ENCODE measurements around the gene APOLD1.
"Not testable (repeated sequence)": the region's sequence is repeated elsewhere in the genome, so short reads cannot be mapped to it uniquely, and the experiment has no call there.

The APOLD1 gene

DNA sequence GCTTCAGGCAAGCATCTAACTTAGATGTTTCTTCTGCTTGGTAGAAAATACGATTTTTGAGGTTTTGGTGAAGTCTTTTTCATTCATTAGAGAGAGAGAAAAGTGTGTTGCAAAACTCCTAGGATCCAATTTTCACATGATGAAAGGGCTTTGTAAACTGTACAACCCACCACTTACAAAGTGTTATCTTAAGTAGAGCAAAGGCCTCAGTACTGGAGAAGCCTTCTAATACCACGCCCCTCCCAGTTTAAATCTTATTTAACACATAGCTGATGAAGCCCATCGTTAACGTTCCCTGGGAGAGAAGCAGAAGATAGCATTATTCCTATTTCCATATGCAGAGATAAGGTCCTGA, 869 bp downstream of the APOLD1 start:
- no peak for DNase-seq (ENCODE audit: low read depth in 1 of 2, low spot score in 1 of 2)

DNA sequence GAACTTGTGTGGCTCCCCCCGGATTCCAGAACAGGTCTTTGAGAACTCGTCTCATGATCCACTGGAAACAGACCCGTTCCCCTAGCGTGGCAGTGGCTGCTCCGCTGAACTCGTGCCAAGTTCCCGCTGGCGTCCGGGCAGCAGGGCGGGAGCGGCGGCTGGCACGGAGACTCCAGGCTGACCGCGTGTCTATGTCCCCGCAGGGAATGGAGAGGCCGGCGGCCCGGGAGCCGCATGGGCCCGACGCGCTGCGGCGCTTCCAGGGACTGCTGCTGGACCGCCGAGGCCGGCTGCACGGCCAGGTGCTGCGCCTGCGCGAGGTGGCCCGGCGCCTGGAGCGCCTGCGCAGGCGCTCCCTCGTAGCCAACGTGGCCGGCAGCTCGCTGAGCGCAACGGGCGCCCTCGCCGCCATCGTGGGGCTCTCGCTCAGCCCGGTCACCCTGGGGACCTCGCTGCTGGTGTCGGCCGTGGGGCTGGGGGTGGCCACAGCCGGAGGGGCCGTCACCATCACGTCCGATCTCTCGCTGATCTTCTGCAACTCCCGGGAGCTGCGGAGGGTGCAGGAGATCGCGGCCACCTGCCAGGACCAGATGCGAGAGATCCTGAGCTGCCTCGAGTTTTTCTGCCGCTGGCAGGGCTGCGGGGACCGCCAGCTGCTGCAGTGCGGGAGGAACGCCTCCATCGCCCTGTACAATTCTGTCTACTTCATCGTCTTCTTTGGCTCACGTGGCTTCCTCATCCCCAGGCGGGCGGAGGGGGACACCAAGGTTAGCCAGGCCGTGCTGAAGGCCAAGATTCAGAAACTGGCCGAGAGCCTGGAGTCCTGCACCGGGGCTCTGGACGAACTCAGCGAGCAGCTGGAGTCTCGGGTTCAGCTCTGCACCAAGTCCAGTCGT, 1.5 kb downstream of the APOLD1 start:
- peak; percentile 41 to 70 for DNase-seq (ENCODE audit: low read depth in 1 of 2, low spot score in 1 of 2)

DNA sequence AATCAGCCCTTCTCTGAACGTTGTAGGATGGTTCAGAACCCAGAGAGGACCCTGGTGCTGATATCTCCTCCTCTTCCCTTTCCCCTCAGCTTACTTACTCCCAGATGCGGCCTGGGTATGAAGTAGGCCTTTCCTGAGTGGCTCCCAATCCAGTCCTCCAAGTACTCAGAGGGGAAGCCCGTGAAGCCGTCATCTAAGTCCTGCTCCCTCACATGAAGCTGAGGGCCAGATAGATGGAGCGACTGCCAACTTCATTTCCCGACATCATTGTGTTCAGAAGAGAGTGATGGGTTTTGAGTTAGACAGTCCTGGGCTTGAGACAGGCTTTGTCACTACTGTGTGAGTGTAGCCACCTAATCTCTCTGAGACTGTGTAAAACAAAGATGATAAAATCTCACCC, 2.7 kb downstream of the APOLD1 start:
- no peak for DNase-seq (ENCODE audit: low read depth in 1 of 2, low spot score in 1 of 2)

DNA sequence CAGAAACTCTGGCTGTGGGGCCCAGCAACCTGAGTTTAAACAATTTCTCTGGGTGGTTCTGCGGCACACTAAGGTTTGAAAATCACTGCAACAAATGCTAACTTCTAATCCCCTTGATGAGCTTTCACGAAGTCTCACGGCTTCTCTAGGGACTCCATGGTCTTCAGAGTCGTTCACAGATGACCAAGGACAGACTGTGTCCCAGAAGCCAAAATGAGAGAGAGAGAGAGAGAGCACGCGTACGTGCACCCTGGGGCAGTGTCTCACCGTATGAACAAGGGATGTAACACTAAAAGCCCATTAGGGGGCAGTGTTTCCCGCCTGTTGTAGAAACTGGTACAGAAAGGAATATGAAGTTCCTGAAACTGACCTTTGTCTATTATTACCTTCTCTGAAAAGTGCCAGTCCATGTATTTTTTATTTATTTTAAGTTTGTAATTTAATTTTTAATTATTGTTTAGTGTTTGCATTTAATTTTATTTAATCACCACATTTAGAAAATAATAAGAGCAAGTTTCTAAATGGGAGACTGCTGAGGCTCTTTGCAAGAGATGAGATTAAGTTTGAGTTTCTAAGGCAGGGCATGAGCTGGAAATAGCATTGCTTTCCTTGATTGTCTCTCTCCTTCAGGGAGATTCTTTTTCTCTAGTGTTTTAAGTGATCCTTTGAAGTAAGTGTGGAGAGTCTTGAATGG, 3.4 kb downstream of the APOLD1 start:
- DNase-seq (ENCODE audit: low read depth in 1 of 2, low spot score in 1 of 2), result peak in 1 of 2 donors; percentile 30

DNA sequence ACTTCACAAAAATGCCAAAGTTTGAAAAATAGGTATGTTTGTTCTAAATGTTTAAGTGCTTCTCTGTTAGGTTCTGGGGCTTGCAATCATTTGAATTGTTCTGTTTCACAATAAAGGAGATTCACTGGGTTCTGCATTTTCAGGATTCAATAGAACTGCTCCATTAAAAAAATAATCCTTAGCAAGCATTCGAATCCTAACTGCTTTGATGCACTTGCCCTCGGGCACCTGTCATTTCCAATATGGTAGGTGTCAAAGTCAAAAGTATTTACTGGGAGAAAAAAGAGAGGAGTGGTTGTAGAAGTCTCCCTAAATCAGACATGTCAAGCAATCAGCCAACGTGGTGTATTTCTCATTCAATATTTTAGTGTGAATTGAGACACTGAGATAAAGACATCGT, 5.5 kb downstream of the APOLD1 start:
- DNase-seq (ENCODE audit: low read depth in 1 of 2, low spot score in 1 of 2), result no peak

DNA sequence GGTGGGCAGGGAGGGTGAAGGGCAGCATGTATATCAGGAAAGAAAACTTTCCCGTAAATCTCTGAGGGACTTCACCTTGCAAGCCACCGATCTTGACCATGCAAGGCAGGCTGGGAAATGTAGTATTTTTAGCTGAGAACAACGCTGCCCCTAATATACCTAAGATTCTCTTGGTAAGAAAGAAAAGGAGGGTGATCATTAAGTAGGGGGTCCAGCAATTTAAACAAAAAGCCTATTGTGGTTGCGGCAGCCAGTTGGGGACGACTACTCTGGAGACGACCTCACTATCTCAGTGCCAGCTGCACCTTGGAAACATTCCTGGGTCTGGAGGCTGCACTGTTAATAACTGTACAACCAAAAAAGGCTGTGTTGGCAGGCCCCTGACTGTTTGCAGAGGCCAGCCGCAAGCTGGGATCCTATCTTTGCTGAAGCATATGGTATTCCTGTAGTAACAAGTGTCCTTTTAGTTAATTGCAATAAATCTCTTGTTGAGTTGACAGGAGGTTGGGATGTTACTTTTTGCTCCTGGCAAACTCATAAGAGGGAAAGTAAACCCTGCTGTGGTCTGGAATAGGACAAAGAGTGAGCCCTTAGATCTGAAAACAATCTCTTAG, 6.4 kb downstream of the APOLD1 start:
- no peak for DNase-seq (ENCODE audit: low read depth in 1 of 2, low spot score in 1 of 2)

DNA sequence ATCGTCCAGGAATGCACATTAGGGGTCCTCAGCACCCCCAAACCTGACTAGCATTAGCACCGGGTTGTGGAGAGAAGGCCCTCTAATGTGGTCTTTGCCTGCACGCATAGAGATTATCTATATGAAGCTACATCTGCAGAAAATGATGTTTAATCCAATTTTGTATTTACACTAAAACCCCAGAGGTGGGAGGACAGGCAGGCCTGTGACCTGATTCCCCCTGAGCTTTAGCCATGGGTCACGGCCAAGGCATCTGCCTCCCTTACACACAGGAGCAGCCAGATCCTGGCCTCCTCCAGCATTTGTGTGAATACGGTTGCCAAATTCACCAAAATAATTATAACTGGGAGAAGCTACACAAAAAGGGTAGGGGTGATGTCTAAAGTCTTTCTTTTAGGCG, 7.0 kb downstream of the APOLD1 start:
- no peak for DNase-seq (ENCODE audit: low read depth in 1 of 2, low spot score in 1 of 2)

DNA sequence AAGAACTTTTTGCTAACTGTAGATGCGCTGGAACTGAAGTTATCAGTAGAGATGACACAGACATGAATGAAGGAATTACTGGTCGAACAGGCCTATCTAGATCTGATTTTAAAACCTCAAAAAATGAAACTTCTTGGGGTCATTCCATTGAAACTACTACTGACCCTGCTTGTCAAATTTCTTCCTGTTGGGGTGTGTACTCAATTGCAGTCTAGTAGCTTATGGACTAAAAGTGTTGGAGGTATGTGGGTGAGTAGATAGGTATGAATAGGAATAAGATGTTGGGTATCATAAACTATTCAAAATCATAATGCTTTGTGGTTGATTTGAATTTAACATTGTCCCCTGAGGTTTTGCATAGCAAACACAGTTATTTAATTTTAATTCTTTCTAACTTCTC, 9.2 kb downstream of the APOLD1 start:
- no peak for DNase-seq (ENCODE audit: low read depth in 1 of 2, low spot score in 1 of 2)

DNA sequence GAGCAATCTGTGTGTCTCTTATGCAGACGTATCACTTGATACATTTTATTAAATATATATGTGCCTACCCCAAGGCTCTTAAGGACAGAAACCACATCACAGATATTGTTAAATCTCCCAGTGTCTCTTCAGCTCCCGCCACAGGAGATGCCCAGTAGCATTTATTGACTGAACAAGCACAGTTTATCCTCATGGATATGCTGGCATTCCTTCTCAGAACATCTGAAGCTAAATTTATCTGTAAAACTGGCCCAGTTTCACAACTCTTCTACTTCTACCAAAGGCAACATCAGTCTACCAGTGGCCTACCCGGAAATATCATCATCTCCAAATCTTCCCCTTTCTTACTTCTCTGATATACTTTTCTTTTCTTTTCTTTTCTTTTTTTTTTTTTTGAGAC, 10.7 kb downstream of the APOLD1 start:
- no peak for DNase-seq (ENCODE audit: low read depth in 1 of 2, low spot score in 1 of 2)

DNA sequence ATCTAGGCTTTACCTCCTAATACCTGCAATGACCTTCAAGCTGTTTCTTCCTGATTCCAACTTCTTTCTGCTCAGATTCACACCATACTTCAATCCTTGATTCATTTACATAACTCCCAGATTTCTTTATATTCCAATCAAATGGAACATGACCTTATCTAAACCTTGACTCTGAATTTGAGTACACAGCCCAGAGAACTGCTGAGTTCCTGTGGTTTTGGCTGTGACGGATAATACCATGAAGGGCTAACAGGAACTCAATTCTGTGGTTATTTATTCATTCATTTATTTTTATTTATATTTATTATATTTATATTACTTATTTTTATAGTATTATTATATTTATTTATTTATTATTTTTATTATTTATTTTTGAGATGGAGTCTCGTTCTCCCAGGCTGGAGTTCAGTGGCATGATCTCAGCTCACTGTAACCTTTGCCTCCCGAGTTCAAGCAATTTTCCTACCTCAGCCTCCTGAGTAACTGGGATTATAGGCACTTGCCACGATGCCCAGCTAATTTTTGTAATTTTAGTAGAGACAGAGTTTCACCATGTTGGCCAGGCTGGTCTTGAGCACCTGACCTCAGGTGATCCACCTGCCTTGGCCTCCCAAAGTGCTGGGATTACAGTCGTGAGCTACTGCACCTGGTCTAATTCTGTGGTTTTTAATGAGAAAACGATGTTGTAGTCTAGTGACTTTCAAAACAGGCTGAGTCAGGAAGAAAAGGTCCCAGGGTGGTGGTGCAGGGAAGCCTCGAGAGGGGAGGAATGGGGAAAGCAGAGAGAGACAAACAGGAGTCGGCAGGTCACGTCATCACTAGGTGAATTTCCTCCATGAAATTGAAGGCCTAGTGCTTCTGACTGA, 11.7 kb downstream of the APOLD1 start:
- DNase-seq (ENCODE audit: low read depth in 1 of 2, low spot score in 1 of 2), result no peak

DNA sequence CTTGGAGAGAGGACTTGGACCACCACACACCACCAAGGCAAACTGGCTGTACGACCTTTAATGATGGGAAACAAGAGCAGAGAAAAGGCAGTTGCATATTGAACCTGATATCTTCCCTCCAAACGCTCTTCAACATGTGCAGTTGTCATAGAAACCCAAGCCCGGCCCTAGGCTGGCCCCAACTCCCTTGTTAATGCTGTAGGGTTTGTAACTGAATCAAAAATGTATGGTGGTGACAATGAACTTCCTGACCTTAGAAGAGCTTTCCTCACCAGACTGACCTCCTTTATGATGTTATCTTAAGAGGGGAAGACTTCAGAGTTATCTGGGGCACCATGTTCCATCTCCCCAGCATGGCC, 12.3 kb downstream of the APOLD1 start:
- no peak for DNase-seq (ENCODE audit: low read depth in 1 of 2, low spot score in 1 of 2)

DNA sequence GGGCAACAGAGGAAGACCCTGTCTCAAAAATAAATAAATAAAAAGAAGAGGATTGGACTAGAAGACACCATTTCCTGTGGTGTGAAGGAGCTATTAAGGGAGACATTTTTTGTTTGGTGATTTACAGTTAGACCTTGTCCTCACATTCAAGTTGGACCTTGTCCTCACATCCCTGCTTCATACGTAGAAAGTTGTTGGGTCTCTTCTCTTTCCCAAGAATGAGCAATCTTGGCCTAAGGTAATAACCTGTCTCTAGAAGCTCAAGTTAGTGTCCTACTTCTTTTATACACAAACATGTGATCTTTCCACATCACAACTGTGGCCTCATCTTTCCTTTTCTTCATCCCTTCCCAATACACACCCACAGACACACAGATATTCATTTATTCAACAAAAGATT, 13.0 kb downstream of the APOLD1 start:
- DNase-seq (ENCODE audit: low read depth in 1 of 2, low spot score in 1 of 2), result no peak

DNA sequence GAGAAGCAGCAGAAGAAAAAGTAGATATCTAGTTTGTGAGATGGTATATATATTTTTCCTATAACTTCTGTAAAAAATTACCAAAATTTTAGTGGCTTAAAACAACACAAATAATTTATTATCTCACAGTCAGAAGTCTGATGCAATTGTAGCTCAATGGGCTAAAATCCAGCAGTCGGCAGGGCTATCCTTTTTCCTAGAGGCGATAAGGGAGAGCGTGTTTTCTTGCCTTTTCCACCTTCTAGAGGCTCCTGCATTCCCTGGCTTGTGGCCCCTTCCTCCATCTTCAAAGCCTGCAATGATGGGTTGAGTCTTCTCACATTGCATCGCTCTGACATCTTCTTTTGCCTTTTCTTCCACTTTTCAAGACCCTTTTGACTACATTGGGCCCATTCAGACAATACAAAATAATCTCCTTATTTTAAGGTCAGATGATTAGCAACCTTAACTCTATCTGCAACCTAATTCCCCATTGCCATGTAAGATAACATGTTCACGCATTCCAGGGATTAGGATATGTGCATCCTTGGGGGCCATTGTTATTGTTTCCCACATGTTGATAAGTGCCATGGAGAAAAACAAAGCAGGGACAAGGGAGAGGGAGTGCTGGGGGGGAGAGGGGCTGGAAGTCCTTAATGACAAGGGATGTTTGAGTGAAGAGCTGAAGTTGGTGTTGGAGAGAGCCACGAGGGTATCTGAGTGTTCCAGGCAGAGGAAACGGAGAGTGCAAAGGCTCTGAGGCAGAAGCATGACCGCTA, 13.9 kb downstream of the APOLD1 start:
- no peak for DNase-seq (ENCODE audit: low read depth in 1 of 2, low spot score in 1 of 2)

DNA sequence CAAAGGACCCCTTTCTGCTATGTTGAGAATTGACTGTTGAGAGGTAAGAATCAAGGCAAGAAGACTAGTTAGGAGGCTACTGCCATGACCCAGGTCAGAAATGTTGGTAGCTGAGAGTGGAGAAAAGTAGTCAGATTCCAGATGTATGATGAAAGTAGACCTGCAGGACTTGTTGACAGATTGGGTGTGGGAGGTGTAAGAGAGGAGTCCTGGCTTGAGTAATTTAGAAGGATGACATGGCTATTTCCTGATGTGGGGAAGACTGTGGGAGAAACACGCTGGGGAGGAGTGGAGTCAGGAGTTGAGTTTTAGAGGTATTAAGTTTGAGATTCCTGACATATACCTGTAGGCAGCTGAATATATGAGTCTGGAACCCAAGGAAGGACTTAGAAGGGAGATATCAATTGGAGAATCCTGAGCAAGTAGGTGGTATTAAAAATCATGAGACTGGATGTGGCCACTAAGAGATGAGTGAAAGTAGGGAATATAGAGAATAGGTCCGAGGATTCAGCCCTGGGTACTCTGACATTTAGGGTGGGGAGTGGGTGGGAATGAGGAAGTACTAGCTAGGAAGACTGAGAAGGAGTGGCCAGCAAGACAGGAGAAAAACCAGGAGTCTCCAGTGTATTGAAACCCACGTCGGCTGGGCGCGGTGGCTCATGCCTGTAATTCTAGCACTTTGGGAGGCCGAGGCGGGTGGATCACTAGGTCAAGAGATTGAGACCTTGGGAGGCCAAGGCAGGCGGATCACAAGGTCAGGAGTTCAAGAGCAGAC, 15.1 kb downstream of the APOLD1 start:
- DNase-seq (ENCODE audit: low read depth in 1 of 2, low spot score in 1 of 2), result no peak

DNA sequence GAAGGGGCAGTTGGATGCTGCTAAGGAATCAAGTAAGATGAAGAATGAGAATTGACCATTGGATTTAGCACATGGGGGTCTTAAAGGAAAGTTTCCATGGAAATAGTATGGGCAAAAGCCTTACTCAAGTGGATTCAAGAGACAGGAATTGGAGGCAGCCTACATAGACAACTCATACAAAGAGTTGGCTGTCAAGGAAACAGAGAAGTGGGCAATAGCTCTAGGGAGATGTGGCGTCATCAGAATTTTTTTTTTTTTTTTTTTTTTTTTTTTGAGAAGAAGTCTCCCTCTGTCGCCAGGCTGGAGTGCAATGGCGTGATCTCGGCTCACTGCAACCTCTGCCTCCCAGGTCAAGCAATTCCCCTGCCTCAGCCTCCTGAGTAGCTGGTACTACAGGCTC, 16.2 kb downstream of the APOLD1 start:
- not testable (repeated sequence) for DNase-seq (ENCODE audit: low read depth in 1 of 2, low spot score in 1 of 2)

DNA sequence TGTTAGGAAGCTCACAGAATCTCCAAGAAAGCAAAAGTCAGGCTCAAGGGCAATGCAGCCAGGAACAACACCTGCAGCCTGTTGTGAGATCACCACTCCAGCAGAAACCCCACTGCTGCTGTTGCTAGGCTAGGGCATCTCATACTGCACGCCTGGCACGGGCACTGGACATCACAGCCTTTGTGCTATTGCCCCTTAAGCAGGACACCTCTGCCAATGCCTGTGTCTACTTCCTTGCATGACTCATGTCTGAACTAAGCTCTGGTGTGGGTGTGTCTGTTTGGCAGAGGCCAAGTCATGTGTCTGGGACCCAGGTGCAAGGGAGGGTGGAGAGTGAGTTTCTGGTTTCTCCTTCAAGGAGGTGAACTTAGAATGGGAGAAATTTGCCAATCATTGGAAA, 17.7 kb downstream of the APOLD1 start:
- DNase-seq (ENCODE audit: low read depth in 1 of 2, low spot score in 1 of 2), result peak in 1 of 2 donors; percentile 8

DNA sequence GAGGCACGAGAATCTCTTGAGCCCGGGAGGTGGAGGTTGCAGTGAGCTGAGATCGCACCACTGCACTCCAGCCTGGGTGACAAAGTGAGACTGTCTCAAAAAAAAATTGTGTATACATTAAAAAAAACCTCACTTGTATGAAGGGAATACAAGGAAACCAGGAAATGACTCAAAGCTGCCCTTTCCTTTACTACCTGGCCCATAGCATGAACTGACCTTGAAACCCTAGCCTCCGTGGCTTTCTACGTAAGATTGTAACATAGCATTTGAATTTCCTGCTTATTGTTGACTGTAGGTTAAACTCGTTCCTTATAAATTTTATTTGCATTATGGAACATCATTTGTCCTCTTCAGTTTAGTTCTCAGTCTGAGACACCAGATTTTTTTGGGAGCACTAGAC, 18.6 kb downstream of the APOLD1 start:
- no peak for DNase-seq (ENCODE audit: low read depth in 1 of 2, low spot score in 1 of 2)

DNA sequence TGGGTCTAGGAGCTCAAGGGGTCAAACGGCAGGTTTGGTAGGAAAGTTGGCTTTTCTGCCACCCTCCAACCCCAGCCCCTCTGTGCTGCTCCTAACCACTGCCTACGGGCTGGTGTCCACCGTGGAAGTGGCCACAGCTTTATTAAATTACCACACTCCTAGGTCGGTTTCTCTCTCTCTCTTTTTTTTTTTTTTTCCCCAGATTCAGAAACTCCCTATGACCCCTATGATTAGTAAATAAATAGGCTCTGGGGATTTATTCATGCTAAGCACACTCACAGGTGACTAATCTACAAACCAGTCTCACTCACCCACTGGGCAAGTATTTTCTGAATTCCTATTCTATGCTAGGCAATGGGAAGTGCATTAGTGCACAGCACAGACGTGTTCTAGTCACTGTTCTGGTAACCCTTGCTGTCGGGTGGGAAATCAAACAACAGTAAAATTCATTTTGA, 19.0 kb downstream of the APOLD1 start:
- DNase-seq (ENCODE audit: low read depth in 1 of 2, low spot score in 1 of 2), result no peak

DNA sequence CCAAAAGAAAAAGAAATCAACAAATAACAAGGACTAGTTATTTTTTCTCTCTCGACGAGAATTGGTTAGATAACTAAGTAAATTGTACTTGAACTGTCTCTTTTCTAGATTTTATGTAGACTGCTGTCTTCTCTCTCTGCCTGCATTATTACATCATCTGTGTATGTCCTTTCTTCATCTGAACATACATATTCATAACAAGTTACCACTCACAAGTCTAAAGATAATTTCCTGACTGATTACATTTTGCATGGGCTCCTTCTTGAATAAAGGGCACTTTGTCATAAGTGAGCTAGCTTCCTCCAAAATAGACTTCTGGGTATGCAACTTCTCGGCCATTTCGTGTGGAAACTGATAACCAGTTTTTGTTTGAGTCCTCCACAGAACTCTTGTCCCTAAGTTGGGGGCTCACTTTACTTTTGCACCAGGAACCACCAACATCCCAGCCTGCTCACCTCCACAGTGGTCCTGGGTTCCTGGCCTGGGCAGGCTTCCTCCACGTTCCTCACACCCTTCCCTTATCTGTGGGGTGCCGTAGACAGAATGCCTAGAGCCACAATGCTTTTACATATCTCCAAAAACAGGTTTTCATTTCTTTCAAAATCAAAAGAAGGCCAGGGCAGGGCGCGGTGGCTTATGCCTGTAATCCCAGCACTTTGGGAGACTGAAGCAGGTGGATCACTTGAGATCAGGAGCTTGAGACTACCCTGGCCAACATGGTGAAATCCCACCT, 21.5 kb downstream of the APOLD1 start:
- DNase-seq (ENCODE audit: low read depth in 1 of 2, low spot score in 1 of 2), result no peak

All from activated T-helper 1 cell treated with anti-CD3 and anti-CD28 coated beads, Interleukin-2, amount 50 U/mL, for 16 hours (primary cell).